Activated naive CD4-positive, alpha-beta T cell (primary cell): ENCODE measurements around the gene OR2T4.

Experiments
- DNase-seq, 4 experiments: peaks; one replicate each; lab custom pipeline; 2025; lab: John Stamatoyannopoulos, UW

The OR2T4 gene, protein sequence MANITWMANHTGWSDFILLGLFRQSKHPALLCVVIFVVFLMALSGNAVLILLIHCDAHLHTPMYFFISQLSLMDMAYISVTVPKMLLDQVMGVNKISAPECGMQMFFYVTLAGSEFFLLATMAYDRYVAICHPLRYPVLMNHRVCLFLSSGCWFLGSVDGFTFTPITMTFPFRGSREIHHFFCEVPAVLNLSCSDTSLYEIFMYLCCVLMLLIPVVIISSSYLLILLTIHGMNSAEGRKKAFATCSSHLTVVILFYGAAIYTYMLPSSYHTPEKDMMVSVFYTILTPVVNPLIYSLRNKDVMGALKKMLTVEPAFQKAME

GRCh38 chr1:248361121-248361715 is at the start of gene OR2T4:
TSS of gene OR2T4 (plus strand) at chr1:248361665. CDS start at chr1:248361665, 0 bp downstream.
- no peak for DNase-seq

DNA sequence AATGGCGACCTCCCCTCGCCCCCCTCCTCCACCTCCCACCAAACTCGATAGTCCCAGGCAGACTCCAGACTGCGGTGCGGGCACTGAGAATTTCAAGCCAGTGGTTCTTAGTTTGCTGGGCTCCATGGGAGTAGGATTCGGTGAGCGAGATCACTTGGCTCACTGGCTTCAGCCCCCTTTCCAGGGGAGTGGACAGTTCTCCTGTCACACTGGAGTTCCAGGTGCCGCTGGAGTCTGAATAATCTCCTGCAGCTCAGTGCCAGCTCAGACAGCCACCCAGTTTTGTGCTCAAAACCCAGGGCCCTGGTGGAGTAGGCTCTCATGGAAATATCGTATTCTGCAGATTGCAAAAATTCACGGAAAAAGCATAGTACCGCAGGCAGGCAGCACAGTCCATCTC is 44.7 kb upstream of the OR2T4 start:
- DNase-seq: no peak

GRCh38 chr1:248324468-248324867 is 37.0 kb upstream of the OR2T4 start, which contains the start of gene OR2M7:
TSS of gene OR2M7 (minus strand) at chr1:248324568. CDS start at chr1:248324568, 0 bp downstream.
- DNase-seq: no peak

DNA sequence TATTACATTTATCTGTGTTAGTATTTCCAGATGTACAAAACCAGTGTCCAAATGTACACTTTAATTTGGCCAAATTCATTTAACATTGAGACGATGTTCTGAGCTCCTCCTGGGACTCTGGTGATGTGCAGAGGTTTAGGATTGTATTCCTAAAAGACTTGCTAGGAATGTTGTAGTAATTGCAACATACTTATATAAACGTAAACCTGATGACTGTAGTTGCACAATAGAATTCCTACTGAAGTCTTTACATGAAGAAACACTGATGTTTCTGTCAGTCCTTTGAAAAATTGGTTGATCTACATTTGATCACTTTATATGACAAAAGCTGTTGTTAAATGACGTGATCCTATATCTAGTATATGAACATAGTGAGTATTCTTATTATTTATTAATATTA is 18.0 kb upstream of the OR2T4 start:
- no peak for DNase-seq

DNA sequence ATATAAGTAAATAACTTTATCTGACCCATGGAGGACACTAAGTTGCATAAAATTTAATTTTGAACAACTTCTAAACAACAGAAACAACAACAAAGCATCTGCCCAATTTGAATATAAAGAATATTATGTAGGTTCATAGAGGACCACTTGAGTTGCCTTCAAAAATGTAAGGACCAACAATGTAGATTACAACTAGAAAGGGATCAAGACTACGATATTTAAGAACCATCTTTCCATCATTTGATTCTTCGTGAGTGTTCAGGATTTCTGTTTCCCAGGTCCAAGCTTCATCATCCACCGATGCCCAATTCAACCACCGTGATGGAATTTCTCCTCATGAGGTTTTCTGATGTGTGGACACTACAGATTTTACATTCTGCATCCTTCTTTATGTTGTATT is 13.0 kb upstream of the OR2T4 start, which contains the start of gene OR14C36:
Gene OR14C36, plus strand, starts transcription at position 301 of the 400 bp plus-strand sequence. Its CDS starts 0 bp downstream, at position 301.
- DNase-seq: no peak

- no peak for DNase-seq
These were observed 2.0 kb upstream of the OR2T4 start for GRCh38 chr1:248359415-248359814.

GRCh38 chr1:248366609-248367008 is 5.1 kb downstream of the OR2T4 start:
- no peak for DNase-seq

GRCh38 chr1:248372394-248372793 is 10.9 kb downstream of the OR2T4 start:
- no peak for DNase-seq

GRCh38 chr1:248373761-248374160 is 12.3 kb downstream of the OR2T4 start:
- no peak for DNase-seq

GRCh38 chr1:248375446-248375845 is 14.0 kb downstream of the OR2T4 start, which contains the start of gene OR2T6:
TSS of gene OR2T6 (plus strand) at chr1:248375746. CDS start at chr1:248387609, 11,863 bp downstream.
- no peak for DNase-seq

DNA sequence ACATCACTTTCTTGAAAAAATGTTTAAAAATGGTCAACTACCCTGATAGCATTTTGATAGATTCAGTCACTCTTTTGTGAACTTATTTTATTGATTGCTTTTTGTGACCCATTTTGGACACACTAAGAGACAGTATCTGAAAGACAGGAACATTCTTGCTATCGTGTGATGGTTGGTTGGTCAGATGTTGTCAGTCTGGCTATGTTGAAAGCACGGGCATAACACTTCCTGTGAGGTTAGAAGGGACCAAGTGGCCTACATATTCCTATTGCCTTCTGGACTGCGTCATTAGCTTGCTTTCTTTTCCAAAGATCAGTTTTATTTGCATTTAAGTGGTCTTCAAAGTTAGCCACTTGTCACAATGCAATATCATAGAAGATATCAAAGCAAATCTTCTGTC is 15.5 kb downstream of the OR2T4 start:
- DNase-seq: no peak

DNA sequence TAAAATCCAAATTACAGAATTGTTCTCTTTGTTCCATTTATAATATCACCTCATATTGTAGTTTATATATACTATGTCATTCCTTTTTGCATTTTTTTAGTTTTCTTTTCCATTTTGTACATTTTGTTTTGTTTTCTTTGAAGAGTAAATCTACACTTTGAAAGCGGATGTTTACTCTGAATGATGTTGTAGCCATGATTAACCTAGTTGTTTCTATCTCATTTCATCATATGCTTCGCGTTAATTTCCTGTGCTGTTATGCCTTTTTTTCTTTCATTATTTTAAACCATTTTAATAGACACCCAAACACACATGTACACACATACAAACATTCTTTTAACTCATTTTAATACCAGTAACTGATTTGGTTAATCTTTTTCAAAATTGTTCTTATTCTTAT is 19.4 kb downstream of the OR2T4 start:
- no peak for DNase-seq

DNA sequence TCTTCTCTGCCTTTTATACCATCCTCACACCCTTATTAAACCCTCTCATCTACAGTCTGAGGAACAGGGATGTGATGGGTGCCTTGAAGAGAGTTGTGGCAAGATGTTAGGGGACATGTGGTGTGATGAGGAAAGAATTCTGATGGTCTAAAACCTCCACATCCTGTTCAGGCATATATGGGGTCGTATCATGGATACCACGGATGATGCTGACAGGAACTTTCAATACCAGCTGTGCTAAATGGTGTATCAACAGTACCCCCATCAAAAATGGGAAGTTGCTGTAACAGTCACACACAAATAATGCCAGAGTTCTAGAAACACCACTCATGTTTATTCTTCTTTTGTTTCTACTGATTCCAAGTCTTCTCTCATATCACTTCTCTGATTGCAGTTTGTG is 27.0 kb downstream of the OR2T4 start:
- DNase-seq: no peak

GRCh38 chr1:248393050-248393449 is 31.6 kb downstream of the OR2T4 start:
- DNase-seq: no peak

- DNase-seq: no peak
These were observed 41.3 kb downstream of the OR2T4 start, which contains the start of gene OR2T1 for GRCh38 chr1:248402748-248403147. TSS of gene OR2T1 (plus strand) at chr1:248403048. CDS start at chr1:248406148, 3,100 bp downstream.

DNA sequence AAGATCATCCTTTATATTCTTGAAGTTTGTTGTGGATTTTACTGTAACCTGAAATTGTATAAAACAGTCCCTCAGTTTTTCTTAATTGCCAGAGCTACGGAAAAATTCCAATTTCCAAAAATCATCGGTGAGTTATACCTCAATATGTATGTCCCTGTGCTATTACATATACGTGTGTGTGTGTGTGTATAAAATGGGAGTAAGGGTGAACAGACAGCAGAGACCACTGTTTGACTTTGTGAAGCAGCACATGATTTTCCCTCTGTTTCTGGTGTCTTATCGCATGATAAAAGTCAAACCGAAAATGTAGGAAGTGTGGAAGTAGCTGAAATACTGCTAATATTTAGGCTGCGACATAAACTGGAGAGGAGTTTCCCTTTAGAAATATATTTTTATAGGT is 42.6 kb downstream of the OR2T4 start:
- peak; percentile 20 to 70 (median 50) for DNase-seq

- no peak for DNase-seq
These were observed 45.5 kb downstream of the OR2T4 start for GRCh38 chr1:248406721-248407692.
